Fibroblast of the conjunctiva (primary cell): ENCODE results near the gene MYL10.

ENCODE experiments used
- DNase-seq: peaks from one replicate; pipeline ENCODE4 v3.0.0-alpha.2; 2010; ENCODE audit warnings: low read depth

The MYL10 gene

GRCh38 chr7:101595766-101596537 is 33.1 kb downstream of the MYL10 start:
- DNase-seq: no peak

GRCh38 chr7:101595246-101595645 is 33.9 kb downstream of the MYL10 start:
- DNase-seq: no peak

GRCh38 chr7:101594790-101595189 is 34.3 kb downstream of the MYL10 start:
- DNase-seq: no peak

GRCh38 chr7:101593556-101593955 is 35.5 kb downstream of the MYL10 start:
- no peak for DNase-seq

DNA sequence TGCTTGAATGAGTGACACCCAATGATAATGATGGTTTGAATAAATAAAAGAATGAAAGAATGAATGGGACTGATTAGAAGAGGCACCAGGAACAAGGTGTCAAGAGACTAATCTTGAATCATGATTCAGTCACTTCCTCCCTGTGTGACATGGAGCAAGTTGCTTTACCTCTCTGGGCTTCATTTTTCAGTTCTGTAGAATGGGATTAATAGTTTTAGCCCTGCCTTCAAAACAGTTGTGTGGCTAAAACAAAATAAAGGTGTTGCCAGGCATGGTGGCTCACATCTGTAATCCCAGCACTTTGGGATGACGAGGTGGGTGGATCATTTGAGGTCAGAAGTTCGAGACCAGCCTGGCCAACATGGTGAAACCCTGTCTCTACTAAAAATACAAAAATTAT is 37.6 kb downstream of the MYL10 start:
- no peak for DNase-seq

GRCh38 chr7:101590663-101591435 is 38.2 kb downstream of the MYL10 start:
- no peak for DNase-seq

DNA sequence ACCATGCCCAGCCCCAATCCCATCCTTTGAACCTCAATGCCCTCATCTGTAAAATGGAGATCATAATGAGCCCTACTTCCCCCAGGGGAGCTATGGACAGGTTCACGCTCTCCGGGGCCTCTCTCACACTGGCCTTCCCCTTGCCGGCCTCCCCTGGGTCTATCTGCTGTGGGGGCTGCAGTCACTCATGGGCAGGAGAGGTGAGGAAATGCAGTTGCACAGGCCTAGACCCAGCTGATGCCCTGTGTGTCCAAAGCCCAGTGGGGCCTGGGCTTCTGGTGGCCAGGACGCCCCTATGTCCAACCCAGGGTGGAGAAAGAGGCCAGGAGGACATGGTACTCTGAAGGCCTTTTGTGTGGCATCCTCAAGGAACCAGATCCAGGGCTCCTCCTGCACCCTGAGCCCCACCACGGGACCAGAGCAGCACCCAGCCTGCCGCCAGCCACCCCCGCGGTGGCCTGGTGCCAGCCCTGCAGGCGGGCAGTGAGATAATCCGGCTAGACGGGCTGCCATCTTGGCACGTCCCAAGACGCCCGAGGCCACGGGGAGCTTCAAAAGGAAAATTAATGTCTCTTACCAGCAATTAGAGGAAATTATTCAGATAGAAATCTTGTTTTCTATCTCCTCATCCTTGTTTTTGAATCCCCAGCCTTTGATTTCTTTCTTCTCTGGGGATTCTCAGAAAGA is 39.0 kb downstream of the MYL10 start:
- DNase-seq: no peak

- no peak for DNase-seq
Measured at GRCh38 chr7:101589052-101589451, 40.0 kb downstream of the MYL10 start.

- DNase-seq: no peak
Measured at GRCh38 chr7:101588131-101588935, 40.8 kb downstream of the MYL10 start.

- DNase-seq: no peak
Measured at GRCh38 chr7:101586906-101587677, 42.0 kb downstream of the MYL10 start.

GRCh38 chr7:101586078-101586905 is 42.8 kb downstream of the MYL10 start:
- DNase-seq: no peak

GRCh38 chr7:101582971-101583370 is 46.1 kb downstream of the MYL10 start:
- no peak for DNase-seq

DNA sequence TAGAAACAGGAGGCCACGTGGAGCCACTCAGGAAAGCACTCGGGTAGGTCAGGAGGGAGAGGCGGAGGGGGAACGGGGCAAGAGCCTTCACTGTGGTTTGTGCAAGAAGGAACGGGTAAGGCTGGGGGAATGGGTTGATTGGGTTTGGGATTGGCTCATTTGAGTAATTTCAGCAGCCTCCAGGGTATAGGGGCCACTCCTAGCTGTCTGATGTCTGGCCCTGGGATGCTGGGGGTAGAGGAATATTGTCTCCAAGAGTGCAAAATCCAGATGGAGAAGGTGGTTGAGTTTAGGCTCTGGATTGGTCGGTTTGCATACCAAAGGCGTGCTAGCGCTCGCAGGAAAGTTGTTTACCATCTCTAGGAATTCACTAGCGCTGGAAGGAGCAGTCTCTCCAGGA is 47.2 kb downstream of the MYL10 start:
- no peak for DNase-seq

- no peak for DNase-seq
Measured at GRCh38 chr7:101580596-101580995, 48.5 kb downstream of the MYL10 start.

- DNase-seq: no peak
Measured at GRCh38 chr7:101578552-101578951, 50.5 kb downstream of the MYL10 start.

DNA sequence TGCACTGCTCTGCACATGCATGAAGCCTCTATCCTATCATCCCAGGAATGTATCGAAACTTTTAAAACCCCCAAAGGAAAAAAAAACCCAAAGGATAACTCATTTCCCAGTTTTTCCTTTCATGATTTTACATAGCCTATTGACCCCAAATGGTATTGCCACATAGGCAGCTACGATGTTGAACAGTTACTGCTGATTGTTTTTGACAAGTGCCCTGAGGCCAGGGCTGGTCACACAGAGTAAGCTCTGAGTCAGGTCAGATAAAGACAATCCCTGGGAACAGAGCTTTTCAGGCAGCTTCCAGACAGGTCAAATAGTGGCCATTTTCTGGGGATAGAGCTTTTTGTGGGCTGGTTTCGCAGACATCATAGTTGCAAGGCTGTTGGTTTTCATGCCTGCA is 52.1 kb downstream of the MYL10 start:
- no peak for DNase-seq

- DNase-seq: no peak
Measured at GRCh38 chr7:101575721-101576120, 53.4 kb downstream of the MYL10 start.

DNA sequence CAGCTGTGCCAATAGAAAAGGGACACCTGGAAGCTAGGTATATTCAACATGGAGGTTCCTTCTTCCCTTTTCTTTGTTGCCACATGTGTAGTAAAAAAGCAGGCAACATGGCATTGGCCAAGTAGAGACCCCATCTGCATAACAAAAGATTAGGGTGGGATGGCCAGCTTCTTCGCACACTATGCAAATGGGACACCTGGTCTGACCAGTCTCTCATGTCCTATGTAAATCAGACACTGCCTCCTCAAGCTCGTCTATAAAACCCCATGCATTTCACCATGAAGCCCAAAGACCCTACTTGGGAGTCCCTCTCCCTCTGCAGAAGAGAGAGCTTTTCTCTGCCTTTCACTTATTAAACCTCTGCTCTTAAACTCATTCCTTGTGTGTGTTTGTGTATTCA is 53.9 kb downstream of the MYL10 start:
- no peak for DNase-seq

GRCh38 chr7:101572156-101572555 is 56.9 kb downstream of the MYL10 start:
- no peak for DNase-seq

GRCh38 chr7:101567230-101567629 is 61.9 kb downstream of the MYL10 start:
- no peak for DNase-seq
